ENCODE results near the gene CLECL1. TPM values are rescaled to one million over a fixed set of nuclear protein-coding genes. Genes with fewer than 3 reads are reported as not detected.
A peak's percentile ranks its signal among the peaks of the same experiment; 100 is the strongest.

CLECL1 gene
- total and polyA plus RNA-seq, 2 donors (not counting 3 experiments of a cell fraction or from before 2014, with no cell fraction given): not detected

DNA sequence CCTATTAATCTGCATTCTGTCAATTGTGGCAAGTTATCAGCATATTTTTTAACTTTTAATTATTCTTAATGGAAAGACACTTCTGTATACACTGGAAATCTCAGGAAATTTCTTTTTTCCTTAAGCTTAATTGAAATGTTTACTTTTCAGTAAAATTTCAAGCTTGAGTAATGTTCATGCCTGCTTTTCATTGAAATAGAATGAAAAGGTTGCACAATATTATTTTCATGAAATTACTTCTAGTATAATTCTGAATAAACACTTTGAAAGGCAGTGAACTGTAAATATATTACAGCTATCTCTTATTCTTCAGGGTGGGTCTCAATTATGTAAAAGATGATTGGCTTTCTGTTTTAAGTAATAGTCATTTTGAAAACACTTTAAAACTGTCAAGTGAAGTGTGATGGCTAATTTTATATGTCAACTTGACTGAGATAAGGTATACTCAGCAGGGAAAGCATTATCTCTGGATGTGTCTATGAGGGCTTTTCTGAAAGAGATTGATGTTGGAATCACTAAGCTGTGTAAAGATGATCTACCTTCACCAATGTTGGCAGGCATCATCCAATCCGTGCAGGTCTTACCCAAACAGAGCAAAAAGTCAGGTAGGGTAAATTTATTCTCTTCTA is 33.5 kb downstream of the CLECL1 start:
- dilution Hi-C loops (cut with MboI; ENCODE audit: extremely low pct_ligation_motif_present, low sequenced_read_pairs): no loop called here
- H2AFZ ChIP-seq (ENCODE audit: low read depth, low read length): no peak overlapping the region
- no peaks in the 10 kb centered on the region for H4K20me1 ChIP-seq (replicated peaks; ENCODE audit: control insufficient read depth, extremely low read depth, insufficient read depth, low read length)
- H3K9ac ChIP-seq (replicated peaks; ENCODE audit: extremely low read depth, insufficient read depth, low read length): no peak overlapping the region
- intact Hi-C loops (cut with micrococcal nuclease): no loop called here
- no peak overlapping the region for H3K4me3 ChIP-seq (replicated peaks in 1 of 3; ENCODE audit: insufficient read depth in 1 of 3, low read depth in 1 of 3, low read length in 3 of 3)
- DNase-seq (ENCODE audit: low read depth, low spot score) (no peak), FAIRE-seq (no peak)
- no TSS peak for BruUV-seq (replicated peaks)
- H3K9me3 ChIP-seq (replicated peaks; ENCODE audit: control insufficient read depth, insufficient read depth, low read length): no peaks in the 10 kb centered on the region
- peak overlapping the region; percentile 79 for H3K4me2 ChIP-seq (ENCODE audit: insufficient read depth, low read length)
- CTCF ChIA-PET: interaction anchor here (0.6 to 2.3 kb wide), 10 partner anchors 9 to 230 kb away, joined by 3 to 27 read pairs (median 4); no protein-coding TSS in a partner anchor
- TF ChIP-seq, protein P1, sequence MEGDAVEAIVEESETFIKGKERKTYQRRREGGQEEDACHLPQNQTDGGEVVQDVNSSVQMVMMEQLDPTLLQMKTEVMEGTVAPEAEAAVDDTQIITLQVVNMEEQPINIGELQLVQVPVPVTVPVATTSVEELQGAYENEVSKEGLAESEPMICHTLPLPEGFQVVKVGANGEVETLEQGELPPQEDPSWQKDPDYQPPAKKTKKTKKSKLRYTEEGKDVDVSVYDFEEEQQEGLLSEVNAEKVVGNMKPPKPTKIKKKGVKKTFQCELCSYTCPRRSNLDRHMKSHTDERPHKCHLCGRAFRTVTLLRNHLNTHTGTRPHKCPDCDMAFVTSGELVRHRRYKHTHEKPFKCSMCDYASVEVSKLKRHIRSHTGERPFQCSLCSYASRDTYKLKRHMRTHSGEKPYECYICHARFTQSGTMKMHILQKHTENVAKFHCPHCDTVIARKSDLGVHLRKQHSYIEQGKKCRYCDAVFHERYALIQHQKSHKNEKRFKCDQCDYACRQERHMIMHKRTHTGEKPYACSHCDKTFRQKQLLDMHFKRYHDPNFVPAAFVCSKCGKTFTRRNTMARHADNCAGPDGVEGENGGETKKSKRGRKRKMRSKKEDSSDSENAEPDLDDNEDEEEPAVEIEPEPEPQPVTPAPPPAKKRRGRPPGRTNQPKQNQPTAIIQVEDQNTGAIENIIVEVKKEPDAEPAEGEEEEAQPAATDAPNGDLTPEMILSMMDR (IDR thresholded peaks at IDR 0.05; ENCODE audit: extremely low read depth in 1 of 2, insufficient read depth in 1 of 2, low read depth in 1 of 2, low read length in 2 of 2): no peak
- no peak for TF ChIP-seq JUN (IDR thresholded peaks at IDR 0.05; ENCODE audit: borderline replicate concordance, insufficient read depth, insufficient read length, low read depth)
- no peak for TF ChIP-seq FOS (IDR thresholded peaks at IDR 0.05; ENCODE audit: borderline replicate concordance, insufficient read depth, low read length)
- TF ChIP-seq POLR2AphosphoS5 (IDR thresholded peaks at IDR 0.05; ENCODE audit: insufficient read depth, low read depth, low read length): no peak
- TF ChIP-seq, protein P2, sequence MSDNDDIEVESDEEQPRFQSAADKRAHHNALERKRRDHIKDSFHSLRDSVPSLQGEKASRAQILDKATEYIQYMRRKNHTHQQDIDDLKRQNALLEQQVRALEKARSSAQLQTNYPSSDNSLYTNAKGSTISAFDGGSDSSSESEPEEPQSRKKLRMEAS (IDR thresholded peaks at IDR 0.05; ENCODE audit: insufficient read depth, insufficient read length): no peak
- no peak for TF ChIP-seq MYC (IDR thresholded peaks at IDR 0.05; ENCODE audit: low read depth, low read length)
- TF ChIP-seq GATA2 (IDR thresholded peaks at IDR 0.05; ENCODE audit: insufficient read depth, insufficient read length, low read depth, low read length): no peak
- no peak for TF ChIP-seq EZH2 (IDR thresholded peaks at IDR 0.05; ENCODE audit: borderline replicate concordance, low read depth, low read length, severe bottlenecking)
- TF ChIP-seq POLR2A (IDR thresholded peaks at IDR 0.05; ENCODE audit: low read depth, low read length): no peak
- H3K36me3 ChIP-seq (ENCODE audit: control insufficient read depth in 2 of 2, extremely low read depth in 1 of 2, insufficient read depth in 2 of 2, low read length in 2 of 2): peaks cover 0 to 2% of the 10 kb centered on the region in 2 experiments
- H3K4me1 ChIP-seq (ENCODE audit: control insufficient read depth, extremely low read depth, insufficient read depth, low read length): peaks cover 17% of the 10 kb centered on the region
- no peaks in the 10 kb centered on the region for H3K79me2 ChIP-seq (ENCODE audit: control insufficient read depth, insufficient read depth, low read length)
- POLR2A ChIA-PET: no interaction called here
- H3K27me3 ChIP-seq (ENCODE audit: control insufficient read depth in 2 of 2, insufficient read depth in 2 of 2, low read length in 2 of 2): no peaks in the 10 kb centered on the region
- H3K27ac ChIP-seq (ENCODE audit: insufficient read depth, low read depth, low read length): peak overlapping the region; percentile 22
- no peaks in the 10 kb centered on the region for H3K9me1 ChIP-seq (replicated peaks; ENCODE audit: control insufficient read depth, extremely low read depth, insufficient read depth, low read length)
